Osteoblast (primary cell): ENCODE results near the gene FAM120A. TPM values are rescaled to one million over a fixed set of nuclear protein-coding genes. Genes with fewer than 3 reads are reported as not detected.
A peak's percentile ranks its signal among the peaks of the same experiment; 100 is the strongest.

ENCODE experiments used
- DNase-seq: peaks from one replicate; pipeline ENCODE4 v3.0.0; 2011; ENCODE audit warnings: low spot score, mixed read lengths; ENCODE audit not compliant: insufficient read length; ENCODE audit errors: missing footprints
- H2AFZ ChIP-seq: 2 replicates; pipeline ENCODE4 v1.6.0; 2011; ENCODE audit warnings: mild to moderate bottlenecking, low read length
- H3K27ac ChIP-seq: 2 replicates; pipeline ENCODE4 v1.5.1; 2011; ENCODE audit warnings: mild to moderate bottlenecking, low read depth, low read length, moderate library complexity
- H3K27me3 ChIP-seq: 2 replicates; pipeline ENCODE4 v1.6.0; 2012; ENCODE audit warnings: mild to moderate bottlenecking, control low read depth, inconsistent platforms, low read length, moderate library complexity; ENCODE audit not compliant: insufficient read depth
- H3K36me3 ChIP-seq: 2 replicates; pipeline ENCODE4 v1.5.1; 2011; ENCODE audit warnings: mild to moderate bottlenecking, low read length, control low read depth, moderate library complexity; ENCODE audit not compliant: insufficient read depth
- H3K4me1 ChIP-seq: 2 replicates; pipeline ENCODE4 v1.5.1; 2011; ENCODE audit warnings: mild to moderate bottlenecking, low read length, control low read depth, moderate library complexity; ENCODE audit not compliant: insufficient read depth
- H3K4me2 ChIP-seq: 2 replicates; pipeline ENCODE4 v1.6.0; 2011; ENCODE audit warnings: mild to moderate bottlenecking, low read length; ENCODE audit not compliant: insufficient read depth
- H3K4me3 ChIP-seq: fragments of 200-600 bp; sonication (generic); 3 replicates; pipeline ENCODE4 v1.5.1; 2012; ENCODE audit warnings: mild to moderate bottlenecking, low read length, inconsistent platforms; ENCODE audit not compliant: insufficient read depth
- H3K79me2 ChIP-seq: 2 replicates; pipeline ENCODE4 v1.6.0; 2012; ENCODE audit warnings: mild to moderate bottlenecking, low read length, control low read depth, inconsistent platforms; ENCODE audit not compliant: insufficient read depth
- H3K9me3 ChIP-seq: 2 replicates; pipeline ENCODE4 v1.5.1; 2011; ENCODE audit warnings: low read depth, low read length, control low read depth
- H4K20me1 ChIP-seq: 2 replicates; pipeline ENCODE4 v1.6.0; 2012; ENCODE audit warnings: mild to moderate bottlenecking, low read length, control low read depth; ENCODE audit not compliant: insufficient read depth
- total RNA-seq: library from RNA; depleted of rRNA; stranded (reverse); fragments of >200 nt; gene quantifications from 2 replicates; pipeline ENCODE4 v1.2.3, GENCODE V29; 2012
- TF ChIP-seq, protein P1 (sequence below): IDR thresholded peaks from 2 replicates; pipeline ENCODE4 v1.5.1; 2011; ENCODE audit warnings: mild to moderate bottlenecking, low read depth, low read length, moderate library complexity; ENCODE audit errors: extremely low read depth

Gene FAM120A
- total RNA-seq, 1 donor: 136 TPM

DNA sequence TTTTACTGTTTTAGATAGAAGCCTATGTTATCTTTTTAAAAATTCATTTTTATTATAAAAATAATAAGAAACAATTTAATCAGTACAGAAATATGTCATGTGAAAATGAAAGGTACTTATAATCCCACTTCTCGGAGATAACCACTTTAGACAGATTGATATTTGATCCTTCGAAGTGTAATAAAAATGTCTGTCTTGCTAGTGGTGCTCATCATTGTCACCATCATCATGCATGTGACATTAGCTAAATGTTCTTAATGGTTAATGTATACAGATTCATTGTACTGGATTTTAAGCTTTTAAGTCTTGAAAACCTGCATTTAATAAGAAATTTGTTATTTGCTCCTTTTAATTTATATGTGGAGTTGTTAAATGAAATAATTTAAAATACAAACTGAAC, 32.0 kb downstream of the FAM120A start:
- Histone ChIP-seq H3K36me3 (peaks cover 8% of the 10 kb centered on the region), H3K4me3 (no peak overlapping the region), H4K20me1 (peaks cover 14% of the 10 kb centered on the region), H3K4me1 (peaks cover 8% of the 10 kb centered on the region), H3K79me2 (peaks cover 87% of the 10 kb centered on the region), H3K27ac (no peak overlapping the region), H3K4me2 (no peak overlapping the region), H3K27me3 (no peaks in the 10 kb centered on the region), H3K9me3 (no peaks in the 10 kb centered on the region), H2AFZ (no peak overlapping the region)
- TF ChIP-seq, protein P1, sequence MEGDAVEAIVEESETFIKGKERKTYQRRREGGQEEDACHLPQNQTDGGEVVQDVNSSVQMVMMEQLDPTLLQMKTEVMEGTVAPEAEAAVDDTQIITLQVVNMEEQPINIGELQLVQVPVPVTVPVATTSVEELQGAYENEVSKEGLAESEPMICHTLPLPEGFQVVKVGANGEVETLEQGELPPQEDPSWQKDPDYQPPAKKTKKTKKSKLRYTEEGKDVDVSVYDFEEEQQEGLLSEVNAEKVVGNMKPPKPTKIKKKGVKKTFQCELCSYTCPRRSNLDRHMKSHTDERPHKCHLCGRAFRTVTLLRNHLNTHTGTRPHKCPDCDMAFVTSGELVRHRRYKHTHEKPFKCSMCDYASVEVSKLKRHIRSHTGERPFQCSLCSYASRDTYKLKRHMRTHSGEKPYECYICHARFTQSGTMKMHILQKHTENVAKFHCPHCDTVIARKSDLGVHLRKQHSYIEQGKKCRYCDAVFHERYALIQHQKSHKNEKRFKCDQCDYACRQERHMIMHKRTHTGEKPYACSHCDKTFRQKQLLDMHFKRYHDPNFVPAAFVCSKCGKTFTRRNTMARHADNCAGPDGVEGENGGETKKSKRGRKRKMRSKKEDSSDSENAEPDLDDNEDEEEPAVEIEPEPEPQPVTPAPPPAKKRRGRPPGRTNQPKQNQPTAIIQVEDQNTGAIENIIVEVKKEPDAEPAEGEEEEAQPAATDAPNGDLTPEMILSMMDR: no peak
- no peak for DNase-seq

DNA sequence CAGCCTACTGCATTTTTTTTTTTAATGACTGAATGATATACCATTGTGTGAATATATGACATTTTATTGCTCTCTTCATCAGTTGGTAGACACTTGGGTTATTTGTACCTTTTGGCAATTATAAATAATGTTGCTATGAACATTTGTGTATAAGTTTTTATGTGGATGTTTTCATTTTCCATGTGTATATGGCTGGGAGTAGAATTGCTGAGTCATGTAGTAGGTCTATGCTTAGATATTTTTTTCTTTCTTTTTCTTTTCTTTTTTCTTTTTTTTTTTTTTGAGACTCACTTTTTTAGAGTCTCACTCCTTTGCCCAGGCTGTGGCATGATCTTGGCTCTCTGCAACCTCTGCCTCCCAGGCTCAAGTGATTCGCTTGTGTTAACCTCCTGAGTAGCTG, 34.8 kb downstream of the FAM120A start:
- Histone ChIP-seq H3K79me2 (peaks cover 88% of the 10 kb centered on the region), H3K9me3 (no peaks in the 10 kb centered on the region), H3K4me3 (no peak overlapping the region), H3K4me2 (no peak overlapping the region), H3K27me3 (no peaks in the 10 kb centered on the region), H4K20me1 (peaks cover 7% of the 10 kb centered on the region), H3K4me1 (peaks cover 2% of the 10 kb centered on the region), H3K36me3 (peaks cover 16% of the 10 kb centered on the region), H3K27ac (peak overlapping the region; percentile 12), H2AFZ (no peak overlapping the region)
- TF ChIP-seq, protein P1: no peak
- DNase-seq: peak; percentile 67

DNA sequence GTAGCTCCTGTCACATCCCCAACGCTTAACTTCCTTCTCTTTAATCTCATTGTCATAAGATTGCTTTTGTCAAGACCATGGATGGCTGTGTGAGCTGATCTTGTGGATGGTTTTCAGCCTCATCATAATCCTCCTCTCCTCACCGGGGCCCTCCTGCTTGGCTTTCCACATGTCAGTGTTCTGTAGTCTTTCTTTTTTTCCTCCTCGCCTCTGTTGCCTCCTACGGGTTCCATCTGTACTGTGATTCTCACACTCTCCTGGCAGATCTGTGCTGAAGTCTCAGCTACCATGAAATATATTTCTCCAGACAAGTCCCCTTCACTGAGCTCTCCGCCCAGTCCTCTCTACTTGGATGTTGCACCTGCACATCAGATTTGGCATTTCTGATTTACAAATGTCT, 36.8 kb downstream of the FAM120A start:
- no peaks in the 10 kb centered on the region for H3K27me3 ChIP-seq
- peaks cover 2% of the 10 kb centered on the region for H3K4me1 ChIP-seq
- no peak overlapping the region for H3K27ac ChIP-seq
- H3K4me2 ChIP-seq: no peak overlapping the region
- H2AFZ ChIP-seq: no peak overlapping the region
- H3K9me3 ChIP-seq: no peaks in the 10 kb centered on the region
- no peak overlapping the region for H3K4me3 ChIP-seq
- H3K79me2 ChIP-seq: peaks cover 84% of the 10 kb centered on the region
- H4K20me1 ChIP-seq: no peaks in the 10 kb centered on the region
- DNase-seq: no peak
- TF ChIP-seq, protein P1: no peak
- H3K36me3 ChIP-seq: peaks cover 17% of the 10 kb centered on the region

DNA sequence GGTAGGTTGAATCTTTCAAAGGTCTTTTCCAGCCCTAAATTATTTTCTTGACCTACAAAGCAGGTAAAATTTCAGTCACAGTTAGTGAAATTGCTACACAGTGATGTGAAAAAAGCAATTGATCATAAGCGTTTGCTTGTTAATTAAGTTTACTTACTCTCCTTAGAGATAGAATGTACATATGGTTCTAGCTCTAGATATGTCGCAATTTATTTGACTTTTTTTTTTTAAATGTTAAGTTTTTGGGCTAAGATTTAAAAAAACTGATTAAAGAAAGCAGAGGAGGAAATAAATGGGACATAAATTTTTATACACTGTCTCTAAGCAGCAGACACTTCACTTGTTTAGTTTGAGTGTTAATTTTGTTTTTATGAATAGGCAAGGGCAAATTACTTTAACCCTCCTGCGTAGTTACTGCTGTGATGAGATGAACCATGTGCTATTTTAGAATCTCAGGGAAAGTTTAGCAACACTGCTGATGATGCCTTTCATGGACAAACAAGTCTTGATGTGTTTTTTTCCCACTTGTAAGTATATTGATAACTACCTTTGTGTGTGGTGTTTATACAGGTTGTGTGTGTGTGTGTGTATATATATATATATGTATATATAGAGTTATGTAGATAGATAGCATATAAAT, 40.2 kb downstream of the FAM120A start:
- TF ChIP-seq, protein P1: no peak

More for the DNA sequence above, 40.2 kb downstream of the FAM120A start:
- Histone ChIP-seq H3K27me3 (no peaks in the 10 kb centered on the region), H3K27ac (no peak overlapping the region), H3K9me3 (no peaks in the 10 kb centered on the region), H3K4me1 (no peaks in the 10 kb centered on the region), H3K79me2 (peaks cover 87% of the 10 kb centered on the region), H3K36me3 (peaks cover 27% of the 10 kb centered on the region), H2AFZ (no peak overlapping the region), H3K4me2 (no peak overlapping the region), H4K20me1 (no peaks in the 10 kb centered on the region), H3K4me3 (no peak overlapping the region)
- peak; percentile 29 for DNase-seq
